Activated CD4-positive, CD25-positive, alpha-beta regulatory T cell (primary cell): ENCODE results near the gene SLC12A9.

Experiments used
- DNase-seq, 4 experiments: peaks; one replicate each; lab custom pipeline; 2025; lab: John Stamatoyannopoulos, UW

The SLC12A9 gene

GRCh38 chr7:100884736-100885439 lies 32.4 kb downstream of the SLC12A9 start:
- no peak for DNase-seq

- DNase-seq, result no peak
Measured at GRCh38 chr7:100885440-100886141, 33.1 kb downstream of the SLC12A9 start.

GRCh38 chr7:100886142-100886935 lies 33.8 kb downstream of the SLC12A9 start:
- DNase-seq, result no peak

- DNase-seq, result no peak
Measured at GRCh38 chr7:100886936-100887515, 34.5 kb downstream of the SLC12A9 start.

- peak in 2 of 4 experiments; percentile 31 to 33 for DNase-seq
Measured at GRCh38 chr7:100887516-100888290, 35.2 kb downstream of the SLC12A9 start.

- DNase-seq, result no peak
Measured at GRCh38 chr7:100888291-100888987, 35.9 kb downstream of the SLC12A9 start.

GRCh38 chr7:100888988-100889750 lies 36.7 kb downstream of the SLC12A9 start, which contains the start of gene UFSP1:
UFSP1 (minus strand) TSS chr7:100889715; CDS start chr7:100889271, 444 bp downstream.
- no peak for DNase-seq

- no peak for DNase-seq
Measured at GRCh38 chr7:100890653-100891567, 38.4 kb downstream of the SLC12A9 start.

GRCh38 chr7:100891568-100892247 lies 39.2 kb downstream of the SLC12A9 start:
- no peak for DNase-seq

GRCh38 chr7:100892364-100893317 lies 40.1 kb downstream of the SLC12A9 start:
- DNase-seq, result no peak

GRCh38 chr7:100893318-100893895 lies 40.9 kb downstream of the SLC12A9 start:
- DNase-seq, result no peak

- DNase-seq, result no peak
Measured at GRCh38 chr7:100893910-100894721, 41.6 kb downstream of the SLC12A9 start.

- DNase-seq, result peak in 3 of 4 experiments; percentile 21 to 58 (median 38)
Measured at GRCh38 chr7:100894860-100895700, 42.6 kb downstream of the SLC12A9 start.

- DNase-seq, result no peak
Measured at GRCh38 chr7:100895701-100895955, 43.1 kb downstream of the SLC12A9 start, which contains the start of gene ACHE. ACHE (minus strand) TSS chr7:100895888; CDS start chr7:100894232, 1,656 bp downstream.
